Measurements from ENCODE around the gene GMFB. TPM values are rescaled to one million over a fixed set of nuclear protein-coding genes. Genes with fewer than 3 reads are reported as not detected.

Gene GMFB
- total RNA-seq, 1 experiment from 2014 or later, result 79.2 TPM

GRCh38 chr14:54490445-54491175 is 1.8 kb upstream of the GMFB start:
- no peak overlapping the region for H3K4me2 ChIP-seq (ENCODE audit: insufficient read depth, insufficient read length, low read length)
- H2BK20ac ChIP-seq (ENCODE audit: low read depth, low read length, poor library complexity, severe bottlenecking), result no peak overlapping the region
- no peak overlapping the region for H2BK5ac ChIP-seq (ENCODE audit: insufficient read length, low read length)
- peaks cover 15% of the 10 kb centered on the region; the same call in 1 of the 2 replicates for H3K79me2 ChIP-seq (ENCODE audit: insufficient read depth, low read length)
- H2BK15ac ChIP-seq (ENCODE audit: low read depth, low read length), result no peak overlapping the region
- H3K4ac ChIP-seq (ENCODE audit: low read depth, low read length), result no peak overlapping the region
- H3K4me1 ChIP-seq (ENCODE audit: insufficient read depth, low read length), result no peaks in the 10 kb centered on the region; the same call in 1 of the 2 replicates
- H4K20me1 ChIP-seq (ENCODE audit: control insufficient read depth, insufficient read depth, insufficient read length), result no peaks in the 10 kb centered on the region
- no peaks in the 10 kb centered on the region for H3K27me3 ChIP-seq (ENCODE audit: insufficient read depth, low read length)
- H3K4me3 Mint-ChIP-seq, result no peak overlapping the region
- no peaks in the 10 kb centered on the region for H3K27me3 Mint-ChIP-seq (ENCODE audit: low read depth)
- no peaks in the 10 kb centered on the region for H3K9me3 ChIP-seq (ENCODE audit: control insufficient read depth, low read depth, low read length)
- H2AK5ac ChIP-seq (ENCODE audit: insufficient read length, low read length), result no peak overlapping the region
- no peak for DNase-seq
- no peak overlapping the region for H3K9ac ChIP-seq (ENCODE audit: extremely low read depth, insufficient read length, low read length)
- no peak overlapping the region for H3K56ac ChIP-seq (ENCODE audit: insufficient read length, low read depth, low read length)
- peaks cover under 1 to 5% (median 4%) of the 10 kb centered on the region in 3 experiments; a peak in 4 of 7 replicates for H3K36me3 Mint-ChIP-seq (ENCODE audit: insufficient read depth in 1 of 3, low read depth in 3 of 3)
- no peak overlapping the region for H3K27ac ChIP-seq (ENCODE audit: insufficient read length, low read depth, low read length)
- H2BK120ac ChIP-seq (ENCODE audit: low read depth, low read length, poor library complexity, severe bottlenecking), result no peak overlapping the region
- peaks cover 35 to 48% of the 10 kb centered on the region in 2 experiments for H3K4me1 Mint-ChIP-seq
- H3T11ph ChIP-seq (ENCODE audit: low read length), result no peak overlapping the region
- H3K23ac ChIP-seq (ENCODE audit: insufficient read length, low read depth, low read length), result no peak overlapping the region
- no peak overlapping the region for H3K14ac ChIP-seq (ENCODE audit: insufficient read depth, low read length)
- no peak overlapping the region for H3K18ac ChIP-seq (ENCODE audit: insufficient read length, low read depth, low read length)
- no peak overlapping the region for H2AFZ ChIP-seq (ENCODE audit: low read length)
- TF ChIP-seq CTCF (conservative IDR thresholded peaks at IDR 0.05), result no peak
- H3K79me1 ChIP-seq (ENCODE audit: insufficient read depth, low read depth, low read length, poor library complexity, severe bottlenecking), result peaks cover 4% of the 10 kb centered on the region
- peaks cover 12% of the 10 kb centered on the region for H3K23me2 ChIP-seq (ENCODE audit: insufficient read length, low read depth, low read length, poor library complexity, severe bottlenecking)
- no peak overlapping the region for H2BK12ac ChIP-seq (ENCODE audit: insufficient read length, low read depth, low read length)
- no CpG with 5 or more reads among the region's 3 CpGs for WGBS (ENCODE audit: extremely low coverage, insufficient read length, low lambda C conversion rate)
- no peak overlapping the region for H4K5ac ChIP-seq (ENCODE audit: insufficient read length, low read depth, low read length)
- no peak overlapping the region for H4K8ac ChIP-seq (replicated peaks; ENCODE audit: insufficient read length, low read depth, low read length)
- no peaks in the 10 kb centered on the region; a peak in 1 of 5 replicates for H3K9me3 Mint-ChIP-seq
- no peak overlapping the region for H4K91ac ChIP-seq (ENCODE audit: insufficient read length, low read depth, low read length)
- no peak overlapping the region for H3K27ac Mint-ChIP-seq
